ENCODE measurements around the gene RAD51. TPM values are rescaled to one million over a fixed set of nuclear protein-coding genes. Genes with fewer than 3 reads are reported as not detected.
A peak's percentile ranks its signal among the peaks of the same experiment; 100 is the strongest.

Gene RAD51
- total RNA-seq, 1 donor from 2014 or later: 1.6 TPM

GRCh38 chr15:40722354-40722753, 27.4 kb downstream of the RAD51 start:
- no peak for DNase-seq (ENCODE audit: low read depth in 2 of 2)

- peak in 1 of 2 donors; percentile 18 for DNase-seq (ENCODE audit: low read depth in 2 of 2)
These were observed 28.0 kb downstream of the RAD51 start for GRCh38 chr15:40722934-40723333.

GRCh38 chr15:40723919-40724318, 28.9 kb downstream of the RAD51 start:
- no peak for DNase-seq (ENCODE audit: low read depth in 2 of 2)

- DNase-seq (ENCODE audit: low read depth in 2 of 2): peak; percentile 62 to 75
These were observed 36.1 kb downstream of the RAD51 start for GRCh38 chr15:40731034-40731433.

GRCh38 chr15:40736575-40736974, 41.6 kb downstream of the RAD51 start:
- DNase-seq (ENCODE audit: low read depth in 2 of 2): peak in 1 of 2 donors; percentile 11

GRCh38 chr15:40737048-40737447, 42.1 kb downstream of the RAD51 start:
- peak in 1 of 2 donors; percentile 64 for DNase-seq (ENCODE audit: low read depth in 2 of 2)

- DNase-seq (ENCODE audit: low read depth in 2 of 2): no peak
These were observed 44.1 kb downstream of the RAD51 start for GRCh38 chr15:40739047-40739446.

GRCh38 chr15:40739854-40740253, 44.9 kb downstream of the RAD51 start:
- DNase-seq (ENCODE audit: low read depth in 2 of 2): no peak

GRCh38 chr15:40743485-40743901, 48.5 kb downstream of the RAD51 start:
- DNase-seq (ENCODE audit: low read depth in 2 of 2): no peak

- peak in 1 of 2 donors; percentile 58 for DNase-seq (ENCODE audit: low read depth in 2 of 2)
These were observed 49.2 kb downstream of the RAD51 start for GRCh38 chr15:40743921-40744814.

GRCh38 chr15:40744815-40745152, 49.8 kb downstream of the RAD51 start:
- DNase-seq (ENCODE audit: low read depth in 2 of 2): no peak

GRCh38 chr15:40746916-40747418, 52.0 kb downstream of the RAD51 start:
- DNase-seq (ENCODE audit: low read depth in 2 of 2): no peak

- DNase-seq (ENCODE audit: low read depth in 2 of 2): no peak
These were observed 53.0 kb downstream of the RAD51 start for GRCh38 chr15:40747685-40748631.

- no peak for DNase-seq (ENCODE audit: low read depth in 2 of 2)
These were observed 54.2 kb downstream of the RAD51 start for GRCh38 chr15:40749151-40749630.

- DNase-seq (ENCODE audit: low read depth in 2 of 2): no peak
These were observed 55.9 kb downstream of the RAD51 start for GRCh38 chr15:40750885-40751284.

GRCh38 chr15:40751745-40752144, 56.8 kb downstream of the RAD51 start:
- DNase-seq (ENCODE audit: low read depth in 2 of 2): no peak

- DNase-seq (ENCODE audit: low read depth in 2 of 2): peak; percentile 39 to 42
These were observed 59.6 kb downstream of the RAD51 start for GRCh38 chr15:40754574-40754882.

- DNase-seq (ENCODE audit: low read depth in 2 of 2): peak; percentile 93 to 94
These were observed 60.2 kb downstream of the RAD51 start, which contains the start of gene RMDN3 for GRCh38 chr15:40754883-40755811. RMDN3 (minus strand) TSS chr15:40755254; CDS start chr15:40754783, 471 bp downstream.

- DNase-seq (ENCODE audit: low read depth in 2 of 2): no peak
These were observed 60.8 kb downstream of the RAD51 start for GRCh38 chr15:40755812-40756208.

GRCh38 chr15:40756938-40757337, 62.0 kb downstream of the RAD51 start:
- DNase-seq (ENCODE audit: low read depth in 2 of 2): no peak

GRCh38 chr15:40759961-40760360, 65.0 kb downstream of the RAD51 start:
- DNase-seq (ENCODE audit: low read depth in 2 of 2): no peak
